GM18951 (cell line): ENCODE data around the gene CCDC124.
"Not testable (repeated sequence)": the region's sequence is repeated elsewhere in the genome, so short reads cannot be mapped to it uniquely, and the experiment has no call there.

ENCODE experiments used
- POLR2A ChIP-seq: IDR thresholded peaks from 4 replicates; pipeline ENCODE4 v1.6.1; 2011; ENCODE audit warnings: mild to moderate bottlenecking; ENCODE audit not compliant: insufficient read length, insufficient read depth; ENCODE audit errors: extremely low read depth
- in situ Hi-C: fragments of 300-500 bp; cut with MboI; formaldehyde crosslinking; loops from one replicate; pipeline ENCODE4 v1.12.0; 2022; ENCODE audit warnings: low sequenced_read_pairs, mixed read lengths, inconsistent platforms; ENCODE audit not compliant: unreplicated experiment

CCDC124 gene

DNA sequence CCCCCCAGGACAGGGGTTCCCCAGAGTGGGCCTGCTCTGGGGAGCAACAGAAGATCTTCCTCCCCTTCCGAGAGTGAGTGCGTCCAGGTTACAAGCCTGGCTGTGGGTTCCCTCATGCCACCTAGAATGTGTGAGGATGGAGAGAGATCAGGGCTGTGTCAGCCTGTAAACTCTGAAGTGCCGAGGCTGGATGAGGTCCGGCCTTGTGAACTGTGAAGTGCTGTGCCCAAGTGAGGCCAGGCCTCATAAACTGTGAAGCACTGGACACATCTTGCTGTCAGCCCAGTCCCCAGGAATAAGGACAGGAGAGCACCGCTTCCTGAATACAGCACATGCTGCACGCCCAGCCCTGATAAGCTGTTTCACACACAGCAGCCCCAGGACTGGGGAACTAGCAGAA lies 41.7 kb downstream of the CCDC124 start:
- TF ChIP-seq POLR2A, result no peak
- in situ Hi-C loops, result no loop called here

DNA sequence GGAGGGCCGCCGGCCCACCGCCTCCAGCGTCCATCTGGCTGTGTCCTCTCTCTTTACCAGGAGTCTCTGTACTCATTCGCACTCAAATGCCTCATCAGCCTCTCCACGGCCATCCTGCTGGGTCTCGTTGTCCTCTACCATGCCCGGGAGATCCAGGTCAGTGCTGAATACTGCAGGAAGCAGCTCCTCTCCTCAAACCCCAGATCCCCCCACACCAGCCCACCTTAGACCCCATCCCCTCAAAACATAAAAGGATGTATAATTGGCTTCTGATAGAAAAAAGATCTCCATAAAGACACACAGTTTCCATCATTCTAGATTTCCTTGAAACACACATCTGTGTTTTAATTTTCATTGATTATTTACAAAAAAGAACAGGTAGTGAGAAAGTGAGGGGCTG lies 42.2 kb downstream of the CCDC124 start:
- in situ Hi-C loops, result no loop called here

DNA sequence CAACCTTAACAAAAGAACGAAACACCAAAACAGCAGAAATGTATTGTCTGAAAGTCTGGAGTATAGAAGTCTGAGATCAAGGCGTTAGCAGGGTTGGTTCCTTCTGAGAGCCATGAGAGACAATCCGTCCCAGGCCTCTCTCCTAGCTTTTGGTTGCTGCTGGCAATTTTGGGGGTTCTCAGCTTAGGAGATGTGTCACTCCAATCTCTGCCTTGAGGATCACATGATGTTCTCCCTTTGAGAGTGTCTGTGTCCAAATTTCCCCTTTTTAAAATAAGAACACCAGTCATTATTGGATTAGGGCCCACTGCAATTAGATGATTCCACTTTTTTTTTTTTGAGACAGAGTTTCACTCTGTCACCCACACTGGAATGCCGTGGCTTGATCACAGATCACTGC lies 44.2 kb downstream of the CCDC124 start:
- no peak for TF ChIP-seq POLR2A
- in situ Hi-C loops, result no loop called here

More for the DNA sequence above, 42.2 kb downstream of the CCDC124 start:
- TF ChIP-seq POLR2A, result no peak

DNA sequence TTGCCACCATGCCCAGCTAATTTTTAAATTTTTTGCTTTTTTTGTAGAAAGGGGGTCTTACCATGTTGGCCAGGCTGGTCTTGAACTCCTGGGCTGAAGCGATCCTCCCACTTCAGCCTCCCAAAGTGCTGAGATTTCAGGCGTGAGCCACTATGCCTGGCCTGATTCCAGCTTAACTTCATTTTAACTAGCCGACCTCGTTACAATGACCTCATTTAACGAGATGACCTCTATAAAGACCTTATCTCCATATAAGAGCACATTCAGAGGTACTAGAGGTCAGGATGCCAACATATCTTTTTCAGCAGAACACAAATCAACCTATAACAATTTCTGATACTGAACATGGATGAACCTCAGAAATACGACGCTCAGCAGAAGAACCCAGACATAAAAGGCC lies 44.7 kb downstream of the CCDC124 start:
- TF ChIP-seq POLR2A, result no peak
- in situ Hi-C loops, result no loop called here

DNA sequence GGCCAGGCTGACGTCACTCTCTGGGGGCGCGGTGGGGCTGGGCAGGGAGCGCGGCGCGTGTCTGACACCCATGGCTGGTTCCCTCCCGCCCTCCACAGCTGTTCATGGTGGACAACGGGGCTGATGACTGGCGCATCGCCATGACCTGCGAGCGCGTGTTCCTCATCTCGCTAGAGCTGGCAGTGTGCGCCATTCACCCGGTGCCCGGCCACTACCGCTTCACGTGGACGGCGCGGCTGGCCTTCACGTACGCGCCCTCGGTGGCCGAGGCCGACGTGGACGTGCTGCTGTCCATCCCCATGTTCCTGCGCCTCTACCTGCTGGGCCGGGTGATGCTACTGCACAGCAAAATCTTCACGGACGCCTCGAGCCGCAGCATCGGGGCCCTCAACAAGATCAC lies 48.8 kb downstream of the CCDC124 start:
- in situ Hi-C loops, result no loop called here
- TF ChIP-seq POLR2A, result no peak

DNA sequence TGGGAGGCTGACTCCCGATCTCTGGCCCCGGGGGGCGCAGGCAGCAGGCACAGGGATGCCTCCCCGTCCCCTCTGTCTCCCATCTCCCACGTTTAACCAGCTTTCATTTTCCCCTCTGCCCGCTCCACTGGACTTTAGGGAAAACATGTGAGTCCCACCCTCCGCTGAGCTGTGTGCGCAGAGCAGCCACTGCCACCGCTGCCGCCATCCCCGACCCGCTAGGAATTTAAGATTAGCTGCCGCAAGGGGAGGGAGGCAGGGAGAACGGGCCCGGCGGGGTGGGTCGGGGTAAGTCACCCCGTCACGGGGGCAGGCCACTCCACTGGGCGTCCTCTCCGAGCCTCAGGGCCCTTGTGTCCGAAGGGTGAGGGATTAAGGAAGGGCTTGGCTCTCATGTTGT lies 49.6 kb downstream of the CCDC124 start:
- TF ChIP-seq POLR2A, result no peak
- in situ Hi-C loops, result no loop called here

DNA sequence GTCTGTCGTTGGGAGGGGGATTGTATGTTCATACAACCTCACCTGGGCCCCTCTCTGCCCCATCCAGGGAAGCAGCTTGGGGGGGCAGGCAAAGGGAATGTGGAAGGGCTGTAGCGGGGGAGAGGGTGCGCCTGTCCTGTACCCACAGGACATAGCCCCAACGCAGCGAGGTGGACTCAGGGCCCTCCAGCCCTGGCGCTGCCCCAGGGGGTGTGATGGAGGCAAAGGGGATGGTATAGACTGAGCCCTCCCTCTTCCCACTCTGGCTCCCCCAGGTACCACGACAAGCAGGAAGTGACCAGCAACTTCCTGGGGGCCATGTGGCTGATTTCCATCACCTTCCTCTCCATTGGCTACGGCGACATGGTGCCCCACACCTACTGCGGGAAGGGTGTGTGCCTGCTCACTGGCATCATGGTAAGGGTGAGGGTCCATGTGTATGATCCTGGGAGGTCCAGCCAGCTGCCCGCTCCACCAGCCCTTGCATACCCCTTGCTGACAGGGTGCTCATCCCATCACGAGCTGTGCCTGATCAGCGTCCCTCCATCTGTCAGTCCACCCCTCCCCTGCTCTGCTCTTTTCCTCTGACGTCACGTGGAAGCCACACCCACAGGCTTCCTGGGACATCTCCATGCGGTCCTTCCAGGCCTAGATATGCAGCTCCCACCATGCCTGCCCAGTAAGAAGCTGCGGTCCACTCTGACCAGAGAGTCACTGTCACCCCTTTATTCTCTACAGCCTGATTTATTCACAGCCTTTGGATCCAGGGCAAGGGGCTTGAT lies 52.4 kb downstream of the CCDC124 start:
- in situ Hi-C loops, result no loop called here
- no peak for TF ChIP-seq POLR2A

DNA sequence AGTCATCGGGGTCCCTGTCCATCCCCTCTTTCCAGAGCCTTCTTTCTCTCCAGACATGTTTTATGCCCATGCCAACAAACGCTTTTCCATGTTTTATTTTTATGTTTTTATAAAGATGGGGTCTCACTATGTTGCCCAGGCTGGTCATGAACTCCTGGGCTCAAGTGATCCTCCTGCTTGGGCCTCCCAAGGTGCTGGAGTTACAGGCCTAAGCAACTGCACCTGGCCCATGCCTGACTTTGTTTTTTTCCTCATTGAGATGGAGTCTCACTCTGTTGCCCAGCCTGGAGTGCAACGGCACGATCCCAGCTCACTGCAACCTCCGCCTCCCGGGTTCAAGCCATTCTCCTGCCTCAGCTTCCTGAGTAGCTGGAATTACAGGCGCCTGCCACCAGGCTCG lies 53.8 kb downstream of the CCDC124 start:
- in situ Hi-C loops, result not testable (repeated sequence)

DNA sequence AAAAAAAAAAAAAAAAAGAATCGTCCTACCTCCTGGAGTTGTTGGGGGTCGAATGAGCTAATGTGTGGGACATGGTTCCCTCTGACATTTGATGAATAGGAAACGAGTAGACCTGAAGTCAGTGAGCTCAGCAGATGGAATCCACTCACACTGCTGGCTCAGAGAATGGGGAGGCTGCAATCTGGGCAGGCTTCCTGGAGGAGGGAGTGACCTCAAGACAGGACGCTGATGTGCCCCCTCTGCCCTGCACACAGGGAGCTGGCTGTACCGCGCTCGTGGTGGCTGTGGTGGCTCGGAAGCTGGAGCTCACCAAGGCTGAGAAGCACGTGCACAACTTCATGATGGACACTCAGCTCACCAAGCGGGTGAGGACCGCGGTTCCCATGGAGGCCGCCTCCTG lies 55.3 kb downstream of the CCDC124 start:
- in situ Hi-C loops, result no loop called here
- TF ChIP-seq POLR2A, result no peak

DNA sequence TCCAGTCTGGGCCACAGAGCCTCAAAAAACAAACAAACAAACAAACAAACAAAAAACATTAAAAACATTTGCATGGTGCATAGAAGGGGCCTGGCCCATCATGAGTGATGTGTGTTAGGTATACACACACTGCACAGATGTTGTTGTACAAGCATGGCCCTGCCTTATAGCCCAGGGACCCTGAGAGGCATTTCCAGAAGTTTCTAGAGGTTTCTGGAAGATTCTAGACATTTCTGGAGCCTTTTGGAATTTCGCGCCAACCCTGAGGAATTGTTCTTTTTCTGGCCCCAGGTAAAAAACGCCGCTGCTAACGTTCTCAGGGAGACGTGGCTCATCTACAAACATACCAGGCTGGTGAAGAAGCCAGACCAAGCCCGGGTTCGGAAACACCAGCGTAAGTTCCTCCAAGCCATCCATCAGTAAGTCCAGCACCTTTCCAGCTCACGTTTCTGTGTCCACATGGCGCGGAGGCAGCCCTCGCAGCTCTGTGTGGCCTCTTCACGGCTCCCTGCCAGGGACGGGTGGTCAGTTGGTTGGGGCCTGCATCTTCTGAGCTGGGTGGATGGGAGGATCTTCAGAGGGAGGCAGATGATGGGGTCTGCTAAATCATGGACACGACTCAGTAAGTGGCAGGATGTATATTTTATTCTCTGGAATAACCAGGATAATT lies 56.7 kb downstream of the CCDC124 start:
- in situ Hi-C loops, result no loop called here
- no peak for TF ChIP-seq POLR2A

DNA sequence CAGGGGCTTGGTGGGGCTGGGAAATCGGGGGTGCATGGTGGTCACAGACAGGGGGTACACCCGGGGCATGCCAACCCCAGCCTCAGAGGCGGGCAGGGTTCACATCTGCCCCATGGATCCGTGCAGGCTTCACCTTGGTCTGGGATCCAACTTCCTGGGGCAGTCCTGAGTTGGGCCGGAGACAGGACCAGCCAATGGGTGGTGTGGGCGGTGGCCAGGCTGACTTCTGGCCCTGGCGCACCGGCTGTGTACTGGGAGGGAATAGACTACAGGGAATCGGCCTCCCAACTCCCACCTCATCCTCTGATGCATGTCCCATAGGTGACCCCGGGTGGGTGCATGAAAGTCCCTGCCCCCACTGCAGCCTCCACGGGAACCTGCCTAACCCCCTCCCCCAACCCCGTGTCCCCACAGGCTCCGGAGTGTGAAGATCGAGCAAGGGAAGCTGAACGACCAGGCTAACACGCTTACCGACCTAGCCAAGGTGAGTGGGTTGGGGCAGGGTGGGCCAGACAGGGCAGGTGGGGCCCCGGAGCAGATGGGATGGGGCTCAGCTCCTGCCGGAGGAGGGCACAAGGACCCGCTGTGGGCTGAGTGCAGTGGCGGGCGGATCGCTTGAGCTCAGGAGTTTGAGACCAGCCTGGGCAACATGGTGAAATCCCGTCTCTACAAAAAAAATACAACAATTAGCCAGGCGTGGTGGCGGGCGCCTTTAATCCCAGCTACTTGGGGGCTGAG lies 60.4 kb downstream of the CCDC124 start:
- in situ Hi-C loops, result no loop called here
- TF ChIP-seq POLR2A, result no peak
